Embryonic facial prominence (tissue), 1 donor: ENCODE results near the gene RASSF8.

Source experiments
- DNase-seq: peaks from one replicate; pipeline ENCODE4 v3.0.0-alpha.2; 2016; ENCODE audit errors: extremely low spot score

Gene RASSF8

DNA sequence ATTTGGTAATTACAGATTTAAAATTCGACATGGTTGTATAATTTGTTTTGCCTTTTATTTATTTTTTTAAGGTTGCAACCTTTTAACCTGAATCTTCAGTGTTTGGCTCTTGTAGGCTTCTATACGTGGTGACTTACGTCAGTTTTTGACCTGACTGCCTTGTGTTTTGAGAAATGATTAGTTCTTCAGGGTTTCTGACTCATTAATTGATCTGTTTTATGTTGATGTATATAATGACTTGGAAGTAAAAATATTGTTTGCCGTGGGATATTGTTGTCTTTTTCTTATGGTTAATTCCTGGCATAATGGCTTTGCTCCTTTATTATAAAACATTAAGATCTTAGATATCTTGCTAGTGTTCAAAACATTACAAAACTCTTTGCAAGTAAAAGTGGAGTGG, 2.5 kb downstream of the RASSF8 start:
- no peak for DNase-seq

DNA sequence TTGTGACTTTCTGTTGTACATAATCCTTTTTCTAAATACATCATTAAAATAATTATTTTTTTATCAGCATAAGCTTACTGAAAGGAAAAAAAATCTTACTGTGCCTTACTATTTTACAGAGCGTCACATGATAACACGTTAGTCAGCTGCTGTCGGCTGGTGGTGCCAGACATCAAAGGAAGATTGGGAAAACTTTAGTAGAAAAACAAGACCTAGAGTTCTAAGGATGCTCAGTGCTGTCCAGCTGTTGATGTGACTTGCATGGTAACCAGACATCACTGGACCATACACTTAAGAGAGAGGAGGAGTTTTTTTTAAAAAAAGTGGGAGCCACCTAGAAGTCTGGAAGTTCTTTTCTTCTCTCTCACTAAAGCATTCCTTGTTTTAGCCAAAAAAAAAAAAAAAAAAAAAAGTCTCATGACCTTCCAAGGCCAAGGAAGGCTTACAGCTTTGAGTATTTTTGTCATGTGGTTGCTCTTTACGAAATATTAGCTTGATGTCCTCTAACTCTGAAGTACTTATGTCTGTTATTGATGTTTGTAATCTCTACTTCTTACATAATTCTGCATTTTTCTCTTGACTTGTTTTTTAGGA, 4.5 kb downstream of the RASSF8 start:
- no peak for DNase-seq

DNA sequence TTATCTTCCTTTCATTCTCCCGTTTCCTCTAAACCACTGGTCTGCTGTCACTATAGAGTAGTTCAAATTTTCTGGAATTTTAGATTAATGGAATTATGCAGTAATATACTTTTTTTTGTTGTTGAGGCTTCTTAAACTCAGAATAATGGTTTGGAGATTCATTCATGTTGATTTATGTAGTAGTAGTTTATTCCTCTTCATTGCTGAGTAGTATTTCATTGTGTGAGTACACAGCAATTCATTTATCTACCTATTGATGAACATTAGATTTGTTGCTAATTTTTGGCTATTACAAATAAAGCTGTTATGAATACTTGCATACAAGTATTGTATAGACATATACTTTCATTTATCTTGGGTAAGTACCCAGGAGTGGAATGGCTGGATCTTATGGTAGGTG, 7.2 kb downstream of the RASSF8 start:
- no peak for DNase-seq

DNA sequence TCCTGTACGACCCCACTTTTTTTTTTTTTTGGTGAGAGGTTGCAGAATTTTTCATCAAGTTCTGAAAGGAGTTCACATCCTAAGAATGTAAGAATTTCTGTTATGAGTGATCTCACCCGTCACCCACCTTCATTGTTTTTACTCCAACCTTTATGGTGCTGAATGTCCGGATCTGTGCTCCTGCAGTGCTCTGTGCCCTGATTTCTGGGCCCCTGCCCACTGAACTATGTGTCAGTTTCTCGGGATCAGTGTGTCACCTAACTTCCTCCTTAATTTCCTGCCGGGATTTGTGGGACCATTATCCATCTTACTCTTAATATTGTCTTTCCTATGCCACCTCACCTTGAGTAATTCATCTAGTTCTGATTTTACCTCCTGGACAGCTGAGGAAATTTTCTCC, 11.6 kb downstream of the RASSF8 start:
- DNase-seq = no peak

DNA sequence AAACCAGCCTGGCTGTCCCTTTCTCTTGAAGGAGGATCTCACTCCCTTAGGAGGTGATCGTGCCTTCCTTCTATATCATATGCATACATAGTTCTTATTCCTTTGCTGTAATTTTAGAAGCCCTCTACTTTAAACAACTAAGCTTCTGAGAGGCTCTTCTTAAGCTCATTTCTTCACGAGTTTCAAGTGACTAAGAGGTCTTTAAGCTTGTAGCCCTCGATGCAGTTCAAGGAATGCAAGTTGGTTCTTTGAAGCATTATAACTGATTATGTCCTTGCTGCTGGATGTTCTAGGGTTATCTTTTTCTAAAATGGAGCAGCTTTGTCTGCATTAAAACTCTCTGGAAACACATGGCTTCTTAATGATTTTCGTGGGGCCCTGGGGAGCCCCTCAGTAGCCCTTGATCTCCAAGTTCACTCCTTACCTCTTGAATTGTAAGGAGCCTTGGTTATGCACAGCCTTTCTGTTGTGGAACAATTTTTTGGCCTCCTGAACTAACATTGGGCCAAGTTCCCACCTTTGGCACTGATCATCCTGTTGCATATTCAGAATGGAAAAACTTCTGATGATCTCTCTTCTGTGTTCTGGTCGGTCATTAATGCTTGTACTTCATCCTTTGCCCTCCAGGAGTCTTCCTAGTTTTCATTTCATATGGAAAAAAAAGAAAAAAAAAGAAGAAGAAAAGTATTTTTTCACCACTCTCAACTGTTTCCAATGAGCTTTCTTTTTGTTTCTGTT, 12.6 kb downstream of the RASSF8 start:
- no peak for DNase-seq

DNA sequence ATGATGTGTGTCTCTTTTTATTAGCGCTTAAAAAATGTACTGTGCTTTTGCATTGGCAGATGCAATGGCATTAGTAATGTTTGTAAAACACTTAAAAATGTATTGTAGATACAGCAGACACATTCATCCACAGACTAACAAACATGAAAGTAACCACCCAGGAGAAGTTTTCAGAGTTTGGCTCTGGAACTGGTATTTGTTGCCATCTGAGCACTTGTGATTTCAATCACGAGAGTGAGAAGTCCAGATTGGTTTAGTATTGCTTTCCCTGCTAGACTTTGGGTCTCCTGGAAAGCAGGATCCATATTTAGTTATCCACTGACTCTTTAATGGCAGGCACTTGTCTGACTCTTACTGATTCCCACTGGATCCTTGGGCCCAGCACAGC, 13.2 kb downstream of the RASSF8 start:
- no peak for DNase-seq

DNA sequence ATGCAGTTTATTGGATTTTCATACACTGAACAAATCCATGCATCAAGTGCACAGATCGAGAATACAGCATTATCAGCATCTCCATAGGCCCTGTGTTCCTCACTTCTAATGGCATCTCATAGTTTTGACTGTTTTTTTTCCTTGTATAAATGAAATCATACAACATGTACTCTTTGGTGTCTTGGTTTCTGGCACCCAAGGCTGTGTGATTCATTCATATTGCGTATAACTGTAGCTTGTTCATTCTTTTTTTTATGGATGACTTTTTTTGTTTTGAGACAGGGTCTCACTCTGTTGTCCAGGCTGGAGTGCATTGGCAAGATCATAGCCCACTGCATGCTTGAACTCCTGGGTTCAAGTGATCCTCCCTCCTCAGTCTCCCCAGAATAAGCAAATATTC, 14.3 kb downstream of the RASSF8 start:
- DNase-seq = no peak

DNA sequence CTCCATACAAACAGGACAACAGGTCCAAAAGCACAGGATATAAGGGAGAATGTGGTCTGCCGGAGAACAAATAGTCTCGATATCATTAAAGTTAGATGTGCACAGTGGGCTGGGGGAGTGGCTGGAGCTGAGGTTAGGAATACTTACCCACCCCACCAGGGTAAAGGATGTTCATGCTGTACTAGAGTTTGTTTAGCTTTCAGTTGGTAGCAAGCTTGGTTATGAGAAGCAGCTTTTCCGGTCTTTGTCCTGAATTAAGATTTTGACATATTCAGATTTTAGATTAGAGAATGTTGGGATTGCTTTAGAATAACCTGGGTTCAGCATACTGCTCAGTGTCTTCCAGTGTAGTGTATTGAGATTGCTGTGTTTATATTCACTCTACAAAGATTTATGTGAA, 16.7 kb downstream of the RASSF8 start:
- no peak for DNase-seq

DNA sequence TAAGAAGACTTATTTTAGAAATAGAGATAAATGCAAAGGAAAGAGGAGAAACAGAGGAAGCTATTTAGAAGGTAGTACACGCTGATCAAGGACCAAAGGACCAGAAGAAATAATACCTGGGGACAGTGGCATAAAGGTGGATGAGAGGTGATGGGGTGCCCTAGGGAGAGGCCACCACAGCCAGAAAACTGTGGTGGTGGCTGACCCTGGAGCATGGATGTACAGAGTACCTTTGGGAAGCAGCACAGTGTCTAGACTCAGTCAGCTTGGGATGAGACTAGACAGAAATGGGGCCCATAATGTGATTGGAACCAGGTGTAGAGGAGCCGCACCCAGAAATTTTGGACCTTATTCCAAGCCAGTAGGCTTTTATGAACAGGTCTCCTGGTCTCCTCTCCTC, 17.2 kb downstream of the RASSF8 start:
- DNase-seq = no peak

DNA sequence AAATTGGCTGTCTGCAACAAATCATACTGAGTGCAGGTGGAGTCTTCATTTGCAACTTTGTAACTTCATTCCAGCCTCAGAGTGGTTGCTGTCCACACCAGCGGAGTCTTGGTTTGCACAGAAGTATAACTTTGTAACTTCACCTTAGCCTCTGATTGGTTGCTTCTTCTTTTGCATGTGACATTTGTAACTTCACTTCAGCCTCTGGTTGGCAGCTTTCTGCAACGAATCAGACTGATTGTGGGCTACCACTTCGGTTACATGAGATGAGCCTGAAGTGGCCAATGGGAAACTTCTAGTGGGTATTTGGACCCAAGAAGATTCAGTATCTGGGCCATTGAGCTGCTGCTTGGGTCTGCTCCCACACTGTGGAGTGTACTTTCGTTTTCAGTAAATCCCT, 17.8 kb downstream of the RASSF8 start:
- no peak for DNase-seq

DNA sequence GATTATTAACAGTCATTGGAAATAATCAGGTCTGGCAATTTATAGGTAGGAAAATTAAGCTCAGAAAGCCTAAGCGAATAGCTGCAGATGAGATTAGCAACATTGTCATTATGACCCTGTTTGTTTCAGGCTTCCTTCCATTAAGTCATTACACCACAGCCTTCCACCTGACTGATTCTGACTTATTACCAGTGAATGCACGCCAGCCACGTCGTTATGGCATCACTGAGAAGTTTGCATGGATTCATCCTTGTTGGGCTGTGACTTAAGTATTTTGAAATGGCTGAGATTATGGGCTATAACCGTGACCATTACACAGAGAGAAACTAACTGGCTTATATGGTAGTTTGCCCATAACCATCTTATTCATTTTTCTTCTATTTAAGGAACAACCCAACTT, 18.6 kb downstream of the RASSF8 start:
- DNase-seq = no peak

DNA sequence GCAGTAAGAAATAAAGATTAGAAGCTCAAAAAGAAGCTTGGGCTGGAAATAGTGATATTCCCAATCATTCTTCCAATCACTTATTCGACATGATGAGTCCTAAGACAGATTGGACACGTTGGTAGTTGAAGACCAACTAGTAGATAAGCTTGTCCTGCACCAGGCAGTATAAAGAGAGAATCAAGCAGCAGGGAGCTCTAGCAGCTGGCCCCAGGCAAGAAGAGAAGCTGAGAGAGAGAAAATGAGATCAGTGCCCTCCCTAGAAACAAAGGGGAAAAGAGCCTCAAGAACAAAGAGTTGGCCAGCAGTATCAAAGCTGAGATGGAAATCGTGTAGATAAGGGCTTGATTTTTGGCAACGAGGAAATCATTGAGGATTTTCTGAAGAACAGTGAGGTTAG, 20.6 kb downstream of the RASSF8 start:
- DNase-seq = no peak

DNA sequence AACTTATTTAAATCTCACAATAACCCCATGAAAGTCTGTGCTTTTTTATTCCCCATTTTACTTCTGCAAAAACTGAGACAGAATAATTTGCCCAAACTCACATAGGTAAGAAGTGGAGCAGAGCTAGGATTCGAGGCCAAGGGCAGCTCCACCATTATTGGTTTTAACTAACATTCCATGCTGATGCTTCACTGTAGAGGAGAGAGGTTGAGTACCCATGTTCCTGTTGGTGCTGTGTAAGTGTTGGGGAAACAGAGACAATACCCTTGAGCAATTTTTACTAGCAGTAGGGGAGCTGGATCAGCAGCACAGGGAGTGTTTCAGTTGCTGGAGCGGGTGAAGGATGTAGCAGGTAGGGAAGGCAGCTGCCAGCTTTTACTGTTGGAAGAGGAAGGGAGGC, 21.1 kb downstream of the RASSF8 start:
- no peak for DNase-seq

DNA sequence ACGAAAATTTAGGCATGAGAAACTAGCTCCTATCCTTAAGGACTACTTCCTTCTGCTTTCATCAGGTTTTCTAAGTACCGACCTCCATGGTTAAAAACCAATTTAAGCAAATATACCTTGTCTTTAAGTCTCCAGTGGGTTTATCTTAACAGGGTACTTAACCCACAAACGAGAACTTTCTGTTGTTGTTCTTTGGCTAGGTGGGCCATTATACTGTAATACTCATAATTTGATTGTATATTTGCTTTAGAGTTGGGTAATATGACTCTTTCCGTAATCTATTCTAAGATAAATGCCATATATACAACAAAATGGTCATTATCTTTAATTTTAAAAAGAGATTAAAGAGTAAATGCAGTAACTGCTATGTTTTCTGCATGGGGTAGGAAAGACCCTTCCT, 21.6 kb downstream of the RASSF8 start:
- no peak for DNase-seq

DNA sequence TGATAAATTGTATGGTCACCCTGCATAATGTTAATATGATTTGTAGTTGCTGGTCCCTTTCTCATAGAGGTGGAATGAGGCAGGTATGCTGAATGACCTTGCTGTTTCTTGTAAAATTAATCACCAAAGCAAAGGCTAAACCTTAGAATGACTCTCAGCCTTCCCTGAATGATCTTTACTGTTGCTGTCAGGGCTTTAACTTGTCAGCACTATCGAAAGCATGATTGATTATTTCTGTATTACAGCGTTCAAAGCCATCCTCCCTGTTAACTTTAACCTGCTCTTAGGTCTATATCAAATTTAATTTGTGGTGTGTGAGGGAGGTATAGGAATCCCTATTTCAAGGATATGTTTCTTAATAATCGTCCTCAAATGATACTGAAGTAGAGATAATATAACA, 23.1 kb downstream of the RASSF8 start:
- no peak for DNase-seq

DNA sequence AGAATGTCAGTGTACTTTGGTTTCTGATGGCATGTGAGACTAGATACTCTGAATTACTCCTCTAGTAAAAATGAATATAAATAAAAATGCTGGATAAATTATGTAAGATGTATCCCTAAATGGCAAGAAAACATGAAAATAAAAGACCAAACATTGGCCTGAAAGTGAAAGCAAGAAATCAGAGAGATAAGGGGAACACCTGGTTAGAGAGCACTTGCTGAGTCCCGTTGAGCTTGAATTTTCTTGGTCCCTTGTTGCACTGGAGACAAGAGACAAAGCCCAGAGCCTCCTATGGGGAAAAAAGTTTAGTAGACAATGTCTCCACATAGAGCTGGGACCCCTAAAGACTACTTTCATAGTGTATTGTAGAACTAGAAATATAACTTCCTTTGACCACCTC, 23.9 kb downstream of the RASSF8 start:
- no peak for DNase-seq

DNA sequence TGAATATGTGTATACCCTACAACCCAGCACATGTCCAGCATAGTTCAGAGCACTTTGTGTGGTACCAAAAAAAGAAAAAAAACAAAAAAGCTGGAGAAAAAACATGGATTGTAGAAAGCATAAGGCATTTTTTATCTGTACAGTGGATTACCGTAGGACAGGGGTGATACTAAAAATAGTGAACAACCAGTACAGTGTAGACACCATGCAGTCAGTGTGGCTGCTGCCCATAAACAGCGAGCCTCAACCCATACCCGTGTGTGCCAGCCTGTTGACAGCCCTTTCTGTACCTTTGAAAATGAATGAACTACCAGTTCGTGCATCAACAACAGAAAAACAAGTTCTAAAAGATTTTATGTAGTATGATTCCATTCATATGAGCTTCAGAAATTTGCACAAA, 25.1 kb downstream of the RASSF8 start:
- DNase-seq = no peak

DNA sequence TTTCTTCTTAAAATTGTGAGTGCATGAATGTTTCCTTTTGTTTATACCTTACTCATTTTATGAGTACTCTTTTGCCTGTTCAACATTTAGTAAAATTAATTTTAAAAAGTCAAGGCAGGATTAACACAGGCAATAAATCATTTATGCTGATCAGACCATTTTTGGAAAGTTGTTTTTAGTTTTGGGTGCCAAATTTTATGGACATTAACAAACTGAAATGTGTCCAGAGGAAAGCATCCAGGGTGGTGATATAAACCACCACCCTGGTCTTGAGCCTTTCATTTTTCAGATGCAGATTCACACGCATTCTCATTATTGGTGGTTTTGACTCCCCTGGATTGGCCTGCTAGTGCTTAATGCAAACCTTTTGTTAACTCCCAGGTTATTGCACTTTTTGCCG, 26.3 kb downstream of the RASSF8 start:
- DNase-seq = no peak

DNA sequence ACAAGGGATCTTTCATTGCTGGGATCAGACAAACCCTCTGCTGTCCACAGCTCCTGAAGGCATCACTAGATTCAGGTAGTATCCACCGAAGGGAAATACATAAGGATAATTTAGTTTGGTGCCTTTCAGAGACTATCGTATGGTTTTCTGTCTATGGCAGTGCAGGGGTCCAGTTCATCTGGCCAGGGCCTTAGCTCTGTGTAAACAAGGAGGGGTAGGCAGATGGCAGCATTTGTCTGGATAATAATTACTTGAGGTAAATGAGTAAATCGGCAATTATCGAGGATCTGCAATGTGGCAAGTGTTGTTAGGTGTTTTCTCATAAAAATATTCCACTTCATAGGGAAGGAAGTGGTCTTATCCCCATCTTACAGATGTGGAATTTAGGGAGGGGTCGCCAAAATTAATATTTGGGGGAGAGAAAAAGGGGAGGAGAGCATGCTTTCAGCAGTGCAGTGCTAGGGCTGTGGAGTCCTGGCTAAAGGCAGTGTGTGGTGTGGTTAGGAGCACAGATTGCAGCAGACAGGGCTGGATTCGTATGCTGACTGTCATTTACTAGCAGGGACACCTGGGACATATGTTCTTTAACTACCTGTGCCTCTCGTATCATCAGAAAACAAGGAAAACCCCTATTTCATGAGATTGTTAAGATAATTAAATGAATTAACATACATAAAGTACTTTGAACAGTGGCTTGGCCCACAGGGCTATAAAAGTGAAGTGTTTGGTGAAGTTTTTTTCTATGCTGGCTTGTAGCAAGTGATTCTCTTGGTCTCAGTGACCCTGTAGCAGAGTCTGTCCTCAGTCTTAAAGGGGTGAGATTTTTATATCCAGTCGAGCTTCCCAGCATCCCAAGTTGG, 27.1 kb downstream of the RASSF8 start:
- no peak for DNase-seq

DNA sequence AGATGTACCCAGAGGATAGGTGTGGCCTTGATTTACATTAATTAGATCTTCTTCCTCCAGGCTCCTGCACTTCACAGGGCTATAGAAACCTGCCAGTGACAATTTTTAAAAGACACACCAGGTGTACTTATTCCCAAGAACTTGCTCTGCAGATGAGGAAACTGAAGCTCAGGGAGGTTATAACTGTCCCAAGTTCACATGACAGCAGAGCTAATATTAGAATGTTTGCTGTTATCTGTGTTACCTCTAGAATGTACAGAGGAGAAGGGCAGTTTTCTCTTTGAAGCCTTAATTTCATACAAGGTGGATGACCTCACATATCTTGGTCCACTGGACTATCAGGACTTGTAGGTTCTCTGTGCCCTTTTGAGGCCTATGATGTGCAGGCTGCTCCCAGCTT, 27.7 kb downstream of the RASSF8 start:
- DNase-seq = no peak

DNA sequence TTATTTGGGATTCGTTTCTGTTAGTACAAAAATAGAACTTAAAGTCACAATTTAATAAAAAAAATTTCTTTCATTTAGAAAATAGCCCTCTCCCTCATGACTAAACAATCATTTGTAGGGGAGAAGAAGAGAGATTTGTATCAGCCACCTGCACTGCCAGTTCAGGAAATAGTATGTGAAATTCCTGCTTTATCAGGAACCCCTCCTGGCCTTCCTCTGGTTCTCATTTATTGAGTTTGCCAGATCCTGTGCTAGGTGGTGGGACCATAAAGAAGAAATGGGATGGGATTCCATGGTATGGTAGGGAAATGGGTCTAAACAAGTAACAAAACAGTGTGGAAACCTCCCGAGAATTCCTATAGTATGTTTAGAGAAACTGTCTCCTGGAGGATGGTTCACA, 30.0 kb downstream of the RASSF8 start:
- no peak for DNase-seq

DNA sequence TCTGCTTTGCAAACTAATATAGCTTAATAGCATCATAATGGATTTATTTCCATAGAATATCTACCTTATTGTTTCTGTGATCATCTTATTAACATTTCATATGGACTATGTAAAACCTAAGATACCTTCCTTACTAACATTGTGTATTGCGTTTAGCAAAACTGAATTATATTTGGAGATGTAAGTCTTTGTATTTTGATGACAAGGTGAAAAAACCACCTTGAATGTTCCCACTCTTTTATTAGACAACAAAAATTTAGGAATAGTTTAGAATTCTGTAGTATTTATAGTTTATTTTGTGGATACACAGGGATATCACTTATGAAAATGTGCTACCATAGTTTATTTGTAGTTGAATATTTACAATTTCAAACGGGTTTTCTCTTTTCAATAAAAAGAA, 32.0 kb downstream of the RASSF8 start:
- DNase-seq = no peak
